Measurements from ENCODE around the gene LRRC75A.
"Not testable (repeated sequence)": the region's sequence is repeated elsewhere in the genome, so short reads cannot be mapped to it uniquely, and the experiment has no call there.

The LRRC75A gene

DNA sequence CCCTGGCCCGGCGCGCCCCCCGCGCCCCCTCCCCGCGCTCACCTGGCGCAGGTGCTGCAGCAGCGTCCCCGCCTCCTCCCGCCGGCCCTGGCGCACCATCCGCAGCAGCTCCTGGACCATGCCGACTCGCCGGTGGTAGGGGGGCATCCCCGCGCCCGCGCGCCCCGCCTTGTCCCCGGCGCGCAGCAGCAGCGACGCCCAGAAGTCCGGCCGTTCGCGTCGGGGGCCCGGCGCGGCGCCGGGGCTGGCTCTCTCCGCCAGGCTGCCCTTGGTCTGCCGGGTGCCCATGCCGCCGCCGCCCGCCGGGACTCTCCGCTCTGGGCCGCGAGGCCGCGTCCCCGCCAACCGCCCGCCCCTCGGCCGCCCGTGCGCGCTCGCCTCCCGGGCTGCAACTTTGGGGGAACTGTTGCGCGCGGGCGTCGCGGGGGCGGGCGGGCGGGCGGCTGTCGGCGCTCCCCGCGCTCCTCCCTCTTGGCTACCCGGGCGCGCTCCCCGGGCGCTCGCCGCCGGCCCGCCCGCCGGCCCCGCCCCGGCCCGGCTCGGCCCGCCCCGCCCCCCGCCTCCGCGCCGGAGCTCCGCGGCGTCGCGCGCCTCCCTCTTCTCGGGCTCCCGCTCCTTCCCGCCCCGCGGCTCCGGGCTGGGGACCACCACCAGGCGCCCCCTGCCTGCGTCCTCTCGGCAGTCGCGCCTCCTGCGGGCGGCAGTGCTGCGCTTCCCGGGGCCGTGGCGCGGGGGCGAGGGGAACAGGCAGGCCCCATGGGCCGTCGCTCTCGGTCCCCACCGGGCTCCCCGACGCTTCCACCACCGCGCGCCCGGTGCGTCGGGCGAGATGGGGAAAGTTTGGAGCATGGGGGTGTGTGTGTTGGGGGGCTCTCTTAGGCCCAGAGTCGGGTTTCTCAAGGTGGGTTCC lies at the start of gene LRRC75A:
Gene LRRC75A (minus strand): TSS at position 491 of the 910 bp plus-strand sequence. CDS start 203 bp downstream, at position 288.
- no peak for DNase-seq (ENCODE audit: low read depth)

- no peak for DNase-seq (ENCODE audit: low read depth)
Measured at GRCh38 chr17:16537130-16537458, 45.1 kb upstream of the LRRC75A start.

- no peak for DNase-seq (ENCODE audit: low read depth)
Measured at GRCh38 chr17:16534236-16534635, 42.2 kb upstream of the LRRC75A start.

GRCh38 chr17:16529906-16530305 lies 37.9 kb upstream of the LRRC75A start:
- DNase-seq (ENCODE audit: low read depth) = no peak

DNA sequence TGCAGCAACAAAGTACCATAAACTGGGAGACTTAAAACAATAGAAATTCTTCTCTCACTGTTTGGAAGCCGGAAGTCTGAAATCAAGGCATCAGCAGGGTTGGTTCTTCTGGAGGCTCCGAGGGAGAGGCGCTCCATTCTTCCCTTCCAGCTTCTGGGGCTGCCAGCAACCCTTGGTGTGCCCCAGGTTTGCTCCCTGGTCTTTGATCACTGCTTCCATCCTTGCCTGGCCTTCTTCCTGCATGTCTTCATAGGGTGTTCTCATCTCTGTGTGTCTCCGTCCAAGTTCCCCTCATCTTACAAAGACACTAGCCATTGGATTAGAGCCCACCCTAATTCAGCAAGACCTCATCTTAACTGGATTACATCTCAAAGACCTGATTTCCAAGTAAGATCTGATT lies 35.3 kb upstream of the LRRC75A start:
- no peak for DNase-seq (ENCODE audit: low read depth)

- DNase-seq (ENCODE audit: low read depth) = not testable (repeated sequence)
Measured at GRCh38 chr17:16525556-16525955, 33.6 kb upstream of the LRRC75A start.

GRCh38 chr17:16521070-16521727 lies 29.2 kb upstream of the LRRC75A start:
- peak; percentile 85 for DNase-seq (ENCODE audit: low read depth)

DNA sequence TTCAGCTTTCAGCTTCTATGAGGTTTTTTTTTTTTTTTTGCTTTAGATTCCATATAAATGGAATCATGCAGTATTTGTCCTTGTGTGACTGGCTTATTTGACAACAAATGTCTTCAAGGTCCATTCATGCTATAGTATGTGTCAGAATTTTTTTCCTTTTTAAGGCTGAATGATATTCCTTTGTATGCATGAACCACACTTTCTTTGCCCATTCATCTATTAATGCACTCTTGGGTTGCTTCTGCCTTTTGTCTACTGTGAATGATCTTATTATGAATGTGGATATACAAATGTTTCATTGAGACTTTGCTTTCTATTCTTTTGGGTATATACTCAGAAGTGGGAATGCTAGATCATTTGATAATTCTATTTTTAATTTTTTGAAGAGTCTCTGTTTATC lies 27.0 kb upstream of the LRRC75A start:
- no peak for DNase-seq (ENCODE audit: low read depth)

GRCh38 chr17:16517477-16517876 lies 25.5 kb upstream of the LRRC75A start:
- no peak for DNase-seq (ENCODE audit: low read depth)

DNA sequence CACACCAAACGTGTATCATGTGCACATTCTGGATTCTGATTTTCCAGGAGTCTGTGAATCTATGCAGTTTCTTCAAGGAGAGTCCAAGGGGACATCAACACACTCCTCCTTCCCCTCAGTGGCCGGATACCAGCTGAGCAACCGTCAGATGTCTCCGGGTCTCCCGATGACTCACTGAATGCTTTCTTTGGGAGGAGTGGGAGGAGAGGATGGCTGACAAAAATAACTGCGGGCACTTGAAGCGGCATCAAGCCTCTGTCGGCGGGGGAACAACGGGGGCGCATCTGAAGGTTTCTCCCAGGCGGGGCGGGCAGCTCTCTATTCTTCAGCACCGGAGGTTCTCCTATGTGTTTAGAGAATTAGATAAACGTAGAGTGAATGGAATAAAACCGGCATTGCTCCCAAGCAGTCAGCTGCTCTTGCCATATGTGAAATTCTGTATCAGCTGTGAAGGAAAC lies 24.6 kb upstream of the LRRC75A start:
- DNase-seq (ENCODE audit: low read depth) = peak; percentile 75

DNA sequence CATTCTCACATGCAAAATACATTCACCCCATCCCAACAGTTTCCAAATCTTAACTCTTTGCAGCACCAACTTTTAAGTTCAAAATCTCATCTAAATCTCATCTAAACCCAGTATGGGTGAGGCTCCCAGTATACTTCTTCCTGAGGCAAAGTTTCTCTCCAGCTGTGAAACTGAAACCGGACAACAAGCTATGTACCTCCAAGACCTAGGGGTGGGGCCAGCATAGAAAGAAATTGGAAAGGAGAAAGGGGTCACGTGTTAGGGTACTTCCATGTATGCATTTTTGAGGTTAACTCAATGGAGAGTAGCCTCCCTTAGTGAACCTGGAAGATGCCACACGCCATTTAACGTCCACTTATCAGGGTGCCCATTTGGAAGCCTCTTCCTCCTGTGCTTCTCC lies 23.9 kb upstream of the LRRC75A start:
- no peak for DNase-seq (ENCODE audit: low read depth)

DNA sequence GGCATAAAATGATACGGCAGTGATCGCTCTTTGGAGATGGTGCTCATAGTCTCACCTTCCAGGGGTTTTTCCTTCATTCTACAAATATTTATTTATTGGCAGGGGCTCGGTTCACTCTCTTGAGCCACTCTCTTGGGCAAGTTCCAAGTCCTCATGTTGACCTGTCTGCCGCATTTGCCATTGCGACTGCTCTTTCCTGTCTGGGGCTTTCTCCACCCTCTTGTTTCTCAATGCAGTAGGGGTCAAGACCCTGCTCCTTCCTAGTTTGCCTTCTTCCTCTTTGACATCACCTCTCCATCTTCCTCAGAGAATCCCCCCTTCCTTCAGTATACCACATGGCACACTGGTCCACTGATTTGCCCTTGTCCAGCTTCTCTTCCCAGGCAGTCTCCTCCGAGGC lies 21.9 kb upstream of the LRRC75A start:
- no peak for DNase-seq (ENCODE audit: low read depth)

DNA sequence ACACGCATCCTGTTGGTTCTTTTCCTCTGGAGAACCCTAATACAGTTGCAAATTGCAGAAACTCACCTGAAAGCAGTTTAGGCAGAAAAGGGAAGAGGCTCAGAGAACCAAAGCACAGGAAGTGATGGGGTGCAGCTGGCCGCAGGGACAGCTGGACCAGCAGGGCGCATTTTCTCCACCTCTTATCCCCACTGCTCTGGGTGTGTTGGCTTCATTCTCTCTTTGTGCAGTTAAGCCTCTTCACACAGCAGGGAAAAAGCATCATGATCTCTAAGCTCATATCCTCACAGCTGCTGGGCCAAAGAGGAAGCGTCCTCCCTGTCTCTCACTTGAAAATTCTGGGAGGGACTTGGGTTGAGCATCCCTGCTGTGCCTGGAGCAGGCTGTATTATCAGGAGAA lies 20.0 kb upstream of the LRRC75A start:
- DNase-seq (ENCODE audit: low read depth) = no peak

- DNase-seq (ENCODE audit: low read depth) = no peak
Measured at GRCh38 chr17:16511593-16511992, 19.6 kb upstream of the LRRC75A start.

GRCh38 chr17:16507918-16508533 lies 16.0 kb upstream of the LRRC75A start:
- DNase-seq (ENCODE audit: low read depth) = no peak

DNA sequence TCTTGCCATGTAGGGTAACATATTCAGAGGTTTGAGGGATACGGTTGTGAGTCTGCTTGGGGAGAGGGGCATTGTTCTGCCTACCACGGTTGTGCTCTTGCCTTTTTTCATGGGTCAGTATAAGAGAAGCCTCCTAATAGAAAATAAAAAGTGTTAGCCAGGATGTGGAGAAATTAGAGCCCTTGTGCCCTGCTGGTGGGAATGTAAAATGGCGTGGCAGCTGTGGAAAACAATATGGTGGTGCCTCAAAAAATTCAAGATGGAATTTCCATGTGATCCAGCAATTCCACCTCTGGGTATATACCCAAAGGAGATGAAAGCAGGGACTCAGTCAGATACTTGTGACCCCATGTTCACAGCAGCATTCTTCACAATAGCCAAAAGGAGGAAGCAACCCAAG lies 14.2 kb upstream of the LRRC75A start:
- no peak for DNase-seq (ENCODE audit: low read depth)

DNA sequence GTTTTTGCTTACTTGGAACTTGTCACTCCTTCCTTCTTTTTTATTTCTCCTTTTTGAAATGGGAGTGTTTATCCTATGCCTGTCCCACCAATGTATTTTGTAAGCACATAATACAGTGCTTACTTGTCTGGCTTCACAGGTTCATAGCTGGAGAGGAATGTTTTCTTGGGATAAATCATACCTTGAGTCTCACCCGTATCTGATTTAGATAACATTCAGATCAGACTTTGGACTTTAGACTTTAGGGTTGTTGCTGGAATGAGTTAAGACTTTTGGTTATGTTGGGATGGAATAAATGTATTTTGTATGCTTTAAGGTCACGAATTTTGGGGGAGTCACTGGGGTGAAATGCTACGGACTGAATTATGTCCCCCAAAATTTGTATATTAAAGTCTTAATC lies 13.0 kb upstream of the LRRC75A start:
- no peak for DNase-seq (ENCODE audit: low read depth)

GRCh38 chr17:16496820-16497489 lies 5.0 kb upstream of the LRRC75A start:
- no peak for DNase-seq (ENCODE audit: low read depth)

- DNase-seq (ENCODE audit: low read depth) = no peak
Measured at GRCh38 chr17:16495980-16496819, 4.2 kb upstream of the LRRC75A start.

DNA sequence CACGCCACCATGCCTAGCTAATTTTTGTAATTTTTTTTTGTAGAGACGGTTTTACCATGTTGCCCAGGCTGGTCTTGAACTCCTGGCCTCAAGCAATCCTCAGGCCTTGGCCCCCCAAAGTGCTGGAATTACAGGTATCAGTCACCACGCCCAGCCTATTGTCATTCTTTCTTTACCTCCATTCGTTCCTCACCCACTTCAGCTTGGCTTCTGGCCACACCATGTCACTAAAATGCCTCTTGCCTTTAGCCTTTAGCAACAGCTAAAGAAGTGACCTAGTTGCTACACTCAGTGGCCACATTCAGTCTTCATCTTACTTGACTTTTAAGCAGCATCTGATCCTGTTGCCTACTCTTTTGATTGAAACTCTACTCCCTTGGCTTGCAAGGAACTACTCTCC lies 3.6 kb upstream of the LRRC75A start:
- DNase-seq (ENCODE audit: low read depth) = no peak

GRCh38 chr17:16494059-16494458 lies 2.1 kb upstream of the LRRC75A start:
- no peak for DNase-seq (ENCODE audit: low read depth)
